Measurements from ENCODE around the gene TBX6.
A peak's percentile ranks its signal among the peaks of the same experiment; 100 is the strongest.

Gene TBX6

DNA sequence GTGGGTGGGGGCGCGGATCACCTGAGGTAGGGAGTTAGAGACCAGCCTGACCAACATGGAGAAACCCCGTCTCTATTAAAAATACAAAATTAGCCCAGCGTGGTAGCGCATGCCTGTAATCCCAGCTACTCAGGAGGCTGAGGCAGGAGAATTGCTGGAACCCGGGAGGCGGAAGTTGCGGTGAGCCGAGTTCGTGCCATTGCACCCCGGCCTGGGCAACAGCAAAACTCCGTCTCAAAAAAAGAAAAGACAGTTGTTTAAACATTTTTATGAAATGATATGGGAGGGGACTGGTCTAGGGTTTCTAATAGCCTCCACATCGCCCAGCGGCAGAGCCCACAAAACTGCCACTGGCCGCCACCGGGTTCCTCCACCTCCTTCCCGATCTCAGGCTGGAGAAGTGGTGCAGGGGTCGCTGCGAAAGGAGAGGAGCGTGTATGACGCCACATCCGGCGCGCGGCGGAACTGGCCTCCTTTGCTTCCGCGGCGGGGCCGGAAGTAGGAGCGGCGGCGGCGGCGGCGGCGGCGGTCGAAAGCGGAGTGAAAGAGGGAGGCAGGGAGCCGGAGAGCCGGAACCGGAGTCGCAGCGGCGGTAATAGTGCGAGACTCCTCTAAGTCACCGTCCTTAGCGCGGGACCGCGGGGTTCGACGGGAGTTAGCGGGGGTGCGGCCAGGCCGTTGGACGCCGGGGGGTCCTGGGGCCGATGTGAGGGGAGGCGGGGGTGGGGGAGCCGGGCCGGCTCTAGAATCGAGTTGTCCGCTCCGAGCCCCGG lies 16.0 kb downstream of the TBX6 start, which contains the start of gene PPP4C:
PPP4C (plus strand) TSS at position 492 of the 773 bp plus-strand sequence. CDS start 384 bp downstream, outside the sequence.
- no peaks in the 10 kb centered on the region for H3K4me1 ChIP-seq (ENCODE audit: control insufficient read depth, insufficient read depth, low read length)
- 7 to 8% methylated on average over 67 of the region's 67 CpGs for WGBS, 2 experiments

DNA sequence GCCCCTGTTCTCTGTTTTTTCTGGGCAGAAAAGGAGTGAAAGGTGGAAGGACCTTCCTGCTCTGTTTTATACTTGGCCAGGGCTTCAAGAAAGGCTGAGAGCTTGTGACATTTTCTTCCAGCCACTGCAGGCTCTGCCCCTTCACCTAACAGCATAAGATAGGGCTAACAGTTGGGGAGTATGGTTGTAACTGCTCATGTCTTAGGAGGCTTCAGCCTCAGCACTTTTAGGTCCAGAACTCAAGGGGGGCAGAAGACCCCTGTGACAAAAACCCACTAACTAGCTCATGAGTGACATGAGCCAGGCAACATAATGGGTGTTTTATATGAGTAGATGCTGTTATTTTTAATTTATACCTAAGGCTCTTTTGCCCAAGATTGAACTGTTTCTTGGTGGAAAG lies 21.2 kb downstream of the TBX6 start:
- no peak overlapping the region for H3K4me3 ChIP-seq (ENCODE audit: insufficient read depth, low read depth, low read length)
- no peaks in the 10 kb centered on the region for H3K9me3 ChIP-seq (ENCODE audit: control insufficient read depth, low read length)
- H3K27me3 ChIP-seq (ENCODE audit: control insufficient read depth, insufficient read depth, low read length, poor library complexity, severe bottlenecking): no peaks in the 10 kb centered on the region
- no peak overlapping the region for H3K27ac ChIP-seq (ENCODE audit: insufficient read depth, low read depth, low read length, poor library complexity, severe bottlenecking)
- peaks cover 14% of the 10 kb centered on the region for H3K4me1 ChIP-seq (ENCODE audit: control insufficient read depth, insufficient read depth, low read length)
- H3K36me3 ChIP-seq (ENCODE audit: control insufficient read depth, insufficient read depth, low read length): peaks cover 38% of the 10 kb centered on the region

More for the DNA sequence above, 16.0 kb downstream of the TBX6 start, which contains the start of gene PPP4C:
- Histone ChIP-seq H3K4me3 (ENCODE audit: insufficient read depth, low read depth, low read length) (peak within 1 kb of the TSS; percentile 89), H3K27me3 (ENCODE audit: control insufficient read depth, insufficient read depth, low read length, poor library complexity, severe bottlenecking) (no peaks in the 10 kb centered on the region), H3K9me3 (ENCODE audit: control insufficient read depth, low read length) (no peaks in the 10 kb centered on the region), H3K27ac (ENCODE audit: insufficient read depth, low read depth, low read length, poor library complexity, severe bottlenecking) (peak within 1 kb of the TSS; percentile 69), H3K36me3 (ENCODE audit: control insufficient read depth, insufficient read depth, low read length) (peaks cover 19% of the 10 kb centered on the region)

DNA sequence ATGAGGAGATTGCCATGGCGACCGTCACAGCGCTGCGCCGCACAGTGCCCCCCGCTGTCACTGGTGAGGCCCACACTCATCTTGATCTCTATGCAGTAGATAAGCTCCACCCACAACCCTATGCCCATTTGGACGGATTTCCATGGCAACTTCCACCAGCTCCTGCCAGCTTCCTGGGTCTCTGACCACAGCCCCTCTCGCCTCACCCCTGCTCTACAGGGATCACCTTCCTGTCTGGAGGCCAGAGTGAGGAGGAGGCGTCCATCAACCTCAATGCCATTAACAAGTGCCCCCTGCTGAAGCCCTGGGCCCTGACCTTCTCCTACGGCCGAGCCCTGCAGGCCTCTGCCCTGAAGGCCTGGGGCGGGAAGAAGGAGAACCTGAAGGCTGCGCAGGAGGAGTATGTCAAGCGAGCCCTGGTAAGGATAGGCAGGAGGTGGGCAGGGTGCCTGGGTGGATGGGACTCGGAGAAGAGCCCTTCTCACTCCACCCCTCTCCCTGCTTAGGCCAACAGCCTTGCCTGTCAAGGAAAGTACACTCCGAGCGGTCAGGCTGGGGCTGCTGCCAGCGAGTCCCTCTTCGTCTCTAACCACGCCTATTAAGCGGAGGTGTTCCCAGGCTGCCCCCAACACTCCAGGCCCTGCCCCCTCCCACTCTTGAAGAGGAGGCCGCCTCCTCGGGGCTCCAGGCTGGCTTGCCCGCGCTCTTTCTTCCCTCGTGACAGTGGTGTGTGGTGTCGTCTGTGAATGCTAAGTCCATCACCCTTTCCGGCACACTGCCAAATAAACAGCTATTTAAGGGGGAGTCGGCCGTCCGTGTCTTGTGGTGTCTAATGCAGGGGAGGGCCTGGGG lies 21.9 kb downstream of the TBX6 start:
- peaks cover 14% of the 10 kb centered on the region for H3K4me1 ChIP-seq (ENCODE audit: control insufficient read depth, insufficient read depth, low read length)
- peaks cover 38% of the 10 kb centered on the region for H3K36me3 ChIP-seq (ENCODE audit: control insufficient read depth, insufficient read depth, low read length)
- WGBS, 2 experiments: 95% methylated on average over 31 of the region's 31 CpGs
- H3K27ac ChIP-seq (ENCODE audit: insufficient read depth, low read depth, low read length, poor library complexity, severe bottlenecking): no peak overlapping the region
- H3K4me3 ChIP-seq (ENCODE audit: insufficient read depth, low read depth, low read length): no peak overlapping the region
- H3K27me3 ChIP-seq (ENCODE audit: control insufficient read depth, insufficient read depth, low read length, poor library complexity, severe bottlenecking): no peaks in the 10 kb centered on the region
- no peaks in the 10 kb centered on the region for H3K9me3 ChIP-seq (ENCODE audit: control insufficient read depth, low read length)

DNA sequence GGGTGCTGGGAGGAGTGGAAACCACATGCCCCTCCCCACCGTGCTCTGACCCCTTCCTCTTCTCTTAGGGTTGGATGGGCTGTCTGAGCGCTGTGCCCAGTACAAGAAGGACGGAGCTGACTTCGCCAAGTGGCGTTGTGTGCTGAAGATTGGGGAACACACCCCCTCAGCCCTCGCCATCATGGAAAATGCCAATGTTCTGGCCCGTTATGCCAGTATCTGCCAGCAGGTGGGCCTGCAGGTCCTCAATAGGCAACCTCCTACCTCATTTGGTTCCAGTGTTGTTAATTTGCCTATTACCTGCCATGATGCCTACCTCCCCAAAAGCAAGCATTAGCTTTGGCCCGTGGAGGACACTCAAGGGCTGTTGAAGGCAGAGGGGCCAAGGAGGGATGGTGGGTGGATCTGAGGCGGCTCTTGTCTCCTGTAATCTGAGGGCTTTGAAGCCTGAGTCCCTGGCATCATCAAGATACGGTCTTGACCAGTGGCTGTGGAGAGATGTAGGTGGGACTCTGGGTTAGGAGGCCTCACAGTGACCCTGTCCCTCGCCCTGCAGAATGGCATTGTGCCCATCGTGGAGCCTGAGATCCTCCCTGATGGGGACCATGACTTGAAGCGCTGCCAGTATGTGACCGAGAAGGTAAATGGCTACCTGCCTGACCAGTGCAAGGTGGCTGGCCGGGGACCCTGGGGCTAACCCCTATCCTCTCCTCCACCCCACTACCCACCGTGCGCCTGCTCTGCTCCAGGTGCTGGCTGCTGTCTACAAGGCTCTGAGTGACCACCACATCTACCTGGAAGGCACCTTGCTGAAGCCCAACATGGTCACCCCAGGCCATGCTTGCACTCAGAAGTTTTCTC lies 22.7 kb downstream of the TBX6 start:
- Histone ChIP-seq H3K4me1 (ENCODE audit: control insufficient read depth, insufficient read depth, low read length) (peaks cover 16% of the 10 kb centered on the region), H3K36me3 (ENCODE audit: control insufficient read depth, insufficient read depth, low read length) (peaks cover 38% of the 10 kb centered on the region), H3K27me3 (ENCODE audit: control insufficient read depth, insufficient read depth, low read length, poor library complexity, severe bottlenecking) (no peaks in the 10 kb centered on the region), H3K4me3 (ENCODE audit: insufficient read depth, low read depth, low read length) (no peak overlapping the region), H3K9me3 (ENCODE audit: control insufficient read depth, low read length) (no peaks in the 10 kb centered on the region), H3K27ac (ENCODE audit: insufficient read depth, low read depth, low read length, poor library complexity, severe bottlenecking) (no peak overlapping the region)
- WGBS, 2 experiments: 95 to 96% methylated on average over 17 of the region's 17 CpGs

DNA sequence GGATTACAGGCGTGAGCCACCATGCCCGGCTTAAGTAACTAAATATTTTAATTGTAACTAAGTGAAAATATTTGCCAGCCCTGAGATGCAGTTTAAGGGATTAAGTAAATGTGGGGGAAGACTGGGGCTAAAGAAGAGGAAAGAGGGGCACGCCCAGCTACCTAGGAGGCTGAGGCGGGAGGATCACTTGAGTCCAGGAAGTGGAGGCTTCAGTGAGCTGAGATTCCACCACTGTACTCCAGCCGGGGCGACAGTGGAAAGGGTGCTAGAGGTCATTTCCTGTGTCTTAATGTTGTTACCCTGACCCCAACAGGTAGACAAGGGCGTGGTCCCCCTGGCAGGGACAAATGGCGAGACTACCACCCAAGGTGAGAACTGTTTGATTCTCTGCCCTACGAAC lies 23.4 kb downstream of the TBX6 start:
- Histone ChIP-seq H3K27ac (ENCODE audit: insufficient read depth, low read depth, low read length, poor library complexity, severe bottlenecking) (no peak overlapping the region), H3K27me3 (ENCODE audit: control insufficient read depth, insufficient read depth, low read length, poor library complexity, severe bottlenecking) (no peaks in the 10 kb centered on the region), H3K36me3 (ENCODE audit: control insufficient read depth, insufficient read depth, low read length) (peaks cover 38% of the 10 kb centered on the region), H3K9me3 (ENCODE audit: control insufficient read depth, low read length) (no peaks in the 10 kb centered on the region), H3K4me1 (ENCODE audit: control insufficient read depth, insufficient read depth, low read length) (peaks cover 22% of the 10 kb centered on the region), H3K4me3 (ENCODE audit: insufficient read depth, low read depth, low read length) (no peak overlapping the region)
- 95 to 98% methylated on average over 9 of the region's 9 CpGs for WGBS, 2 experiments

DNA sequence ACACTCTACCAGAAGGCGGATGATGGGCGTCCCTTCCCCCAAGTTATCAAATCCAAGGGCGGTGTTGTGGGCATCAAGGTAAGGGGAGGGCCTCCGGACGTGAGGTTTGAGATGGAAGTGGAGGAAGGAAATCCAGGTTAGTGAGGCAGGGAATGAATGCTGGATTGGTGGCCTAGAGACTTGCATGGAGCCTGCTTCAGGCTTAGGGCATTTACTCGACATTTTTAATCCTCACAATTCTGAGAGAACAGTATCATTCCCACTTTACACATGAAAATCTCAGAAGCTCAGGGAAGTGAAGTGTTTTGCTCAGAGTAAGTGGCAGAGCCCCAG lies 24.2 kb downstream of the TBX6 start:
- Histone ChIP-seq H3K27ac (ENCODE audit: insufficient read depth, low read depth, low read length, poor library complexity, severe bottlenecking) (no peak overlapping the region), H3K4me3 (ENCODE audit: insufficient read depth, low read depth, low read length) (peak overlapping the region; percentile 98), H3K9me3 (ENCODE audit: control insufficient read depth, low read length) (no peaks in the 10 kb centered on the region), H3K36me3 (ENCODE audit: control insufficient read depth, insufficient read depth, low read length) (peaks cover 38% of the 10 kb centered on the region), H3K4me1 (ENCODE audit: control insufficient read depth, insufficient read depth, low read length) (peaks cover 25% of the 10 kb centered on the region), H3K27me3 (ENCODE audit: control insufficient read depth, insufficient read depth, low read length, poor library complexity, severe bottlenecking) (no peaks in the 10 kb centered on the region)
- 88 to 96% methylated on average over 6 of the region's 6 CpGs for WGBS, 2 experiments

DNA sequence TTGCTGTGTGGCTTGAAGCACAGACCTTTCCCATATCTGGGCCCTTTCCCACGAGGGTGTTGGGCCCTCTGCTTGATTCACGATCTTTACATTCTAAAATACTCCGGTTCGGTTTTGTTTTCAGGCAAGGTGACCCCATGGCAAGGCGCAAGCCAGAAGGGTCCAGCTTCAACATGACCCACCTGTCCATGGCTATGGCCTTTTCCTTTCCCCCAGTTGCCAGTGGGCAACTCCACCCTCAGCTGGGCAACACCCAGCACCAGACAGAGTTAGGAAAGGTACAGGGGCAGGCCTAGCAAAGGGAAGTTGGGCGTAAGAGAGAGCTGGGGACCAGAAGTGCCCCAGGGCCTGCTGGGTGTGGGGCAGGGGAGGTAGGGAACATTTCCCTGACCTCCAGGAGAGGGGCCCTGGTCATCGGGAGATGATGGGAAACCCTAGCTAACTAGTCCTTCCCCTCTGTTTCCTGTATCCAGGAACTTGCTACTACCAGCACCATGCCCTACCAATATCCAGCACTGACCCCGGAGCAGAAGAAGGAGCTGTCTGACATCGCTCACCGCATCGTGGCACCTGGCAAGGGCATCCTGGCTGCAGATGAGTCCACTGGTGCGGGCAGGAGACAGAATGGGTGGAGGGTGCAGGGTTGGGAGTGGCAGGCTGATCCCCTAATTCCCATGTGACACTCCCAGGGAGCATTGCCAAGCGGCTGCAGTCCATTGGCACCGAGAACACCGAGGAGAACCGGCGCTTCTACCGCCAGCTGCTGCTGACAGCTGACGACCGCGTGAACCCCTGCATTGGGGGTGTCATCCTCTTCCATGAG lies 24.8 kb downstream of the TBX6 start:
- Histone ChIP-seq H3K27ac (ENCODE audit: insufficient read depth, low read depth, low read length, poor library complexity, severe bottlenecking) (no peak overlapping the region), H3K27me3 (ENCODE audit: control insufficient read depth, insufficient read depth, low read length, poor library complexity, severe bottlenecking) (no peaks in the 10 kb centered on the region), H3K9me3 (ENCODE audit: control insufficient read depth, low read length) (no peaks in the 10 kb centered on the region), H3K4me1 (ENCODE audit: control insufficient read depth, insufficient read depth, low read length) (peaks cover 25% of the 10 kb centered on the region), H3K4me3 (ENCODE audit: insufficient read depth, low read depth, low read length) (peak overlapping the region; percentile 98), H3K36me3 (ENCODE audit: control insufficient read depth, insufficient read depth, low read length) (peaks cover 38% of the 10 kb centered on the region)
- WGBS, 2 experiments: 85% methylated on average over 21 of the region's 21 CpGs

DNA sequence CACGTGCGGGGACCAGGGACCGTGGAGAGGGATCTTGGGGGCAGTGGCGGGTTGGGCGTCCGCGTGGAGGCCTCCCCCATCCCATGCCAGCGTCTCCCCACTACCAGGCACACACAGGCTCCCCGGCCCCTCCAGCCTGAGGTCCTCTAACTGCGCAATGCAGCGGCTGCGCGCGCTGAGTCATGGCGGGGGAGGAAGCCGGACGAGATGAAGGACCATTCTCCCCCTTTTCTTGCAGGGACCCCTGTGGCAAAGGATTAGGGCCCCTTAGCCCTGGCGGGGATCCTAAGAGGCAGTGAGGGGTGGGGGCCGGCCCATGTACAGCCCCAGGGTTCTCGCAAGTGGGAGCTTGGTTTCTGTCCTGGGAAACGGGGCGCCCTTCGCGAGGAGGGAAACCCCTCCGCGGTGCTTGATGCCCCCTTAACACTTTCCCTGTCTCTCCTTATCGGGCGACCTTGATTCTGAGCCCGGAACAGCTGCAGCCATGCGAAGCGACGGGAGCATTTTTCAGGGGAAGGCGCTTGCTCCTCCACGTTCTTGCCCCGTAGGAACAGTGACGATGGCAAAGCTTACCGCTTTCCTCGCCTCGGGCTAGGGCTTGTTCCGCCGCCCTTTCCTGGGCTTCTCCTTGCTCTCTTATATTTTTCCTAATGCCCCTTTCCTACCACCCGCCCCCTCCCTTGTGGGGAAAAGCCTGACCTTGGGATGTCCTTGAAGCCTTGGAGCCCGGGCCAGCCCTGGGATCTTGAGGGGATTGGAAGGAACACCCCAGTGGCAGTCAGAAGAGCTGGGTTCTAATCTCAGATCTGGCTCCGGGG lies 25.6 kb downstream of the TBX6 start:
- WGBS, 2 experiments: 2% methylated on average over 44 of the region's 44 CpGs
- Histone ChIP-seq H3K27me3 (ENCODE audit: control insufficient read depth, insufficient read depth, low read length, poor library complexity, severe bottlenecking) (no peaks in the 10 kb centered on the region), H3K4me1 (ENCODE audit: control insufficient read depth, insufficient read depth, low read length) (peaks cover 29% of the 10 kb centered on the region), H3K9me3 (ENCODE audit: control insufficient read depth, low read length) (no peaks in the 10 kb centered on the region), H3K4me3 (ENCODE audit: insufficient read depth, low read depth, low read length) (peak overlapping the region; percentile 98), H3K36me3 (ENCODE audit: control insufficient read depth, insufficient read depth, low read length) (peaks cover 34% of the 10 kb centered on the region), H3K27ac (ENCODE audit: insufficient read depth, low read depth, low read length, poor library complexity, severe bottlenecking) (peak overlapping the region; percentile 90)

All from ectodermal cell (in vitro differentiated cells).